ENCODE measurements around the gene RELCH.

GRCh38 chr18:62326646-62327348 lies 139.7 kb downstream of the RELCH start:
- TF ChIP-seq NR3C1 (IDR thresholded peaks at IDR 0.05): no peak
- TF ChIP-seq ESRRA (IDR thresholded peaks at IDR 0.05; ENCODE audit: borderline replicate concordance, low read length): no peak
- TF ChIP-seq HDAC2 (IDR thresholded peaks at IDR 0.05): no peak
- no peak for TF ChIP-seq KDM5A (IDR thresholded peaks at IDR 0.05)
- TF ChIP-seq REST (IDR thresholded peaks at IDR 0.05): no peak
- no peak for TF ChIP-seq CTCF (IDR thresholded peaks at IDR 0.05)
- TF ChIP-seq ZFP36 (IDR thresholded peaks at IDR 0.05; ENCODE audit: borderline replicate concordance, partially characterized antibody): no peak
- no peak for TF ChIP-seq ATOH8 (CRISPR knock-in tag; IDR thresholded peaks at IDR 0.05; ENCODE audit: low read depth)
- TF ChIP-seq MAZ (IDR thresholded peaks at IDR 0.05; ENCODE audit: borderline replicate concordance, low read depth, low read length): no peak
- TF ChIP-seq POLR2A (IDR thresholded peaks at IDR 0.05; ENCODE audit: low read length): no peak
- TF ChIP-seq HOXA7 (CRISPR knock-in tag; IDR thresholded peaks at IDR 0.05): no peak
- no peak for TF ChIP-seq CHD2 (IDR thresholded peaks at IDR 0.05; ENCODE audit: low read length, partially characterized antibody)
- TF ChIP-seq PHF8 (IDR thresholded peaks at IDR 0.05; ENCODE audit: borderline replicate concordance, low read depth): no peak
- TF ChIP-seq PBX3 (IDR thresholded peaks at IDR 0.05): no peak

All from A549 (cell line).